Parathyroid adenoma (tissue), 2 donors: ENCODE data around the gene TMEM60.

Experiments
- H2AFZ ChIP-seq: fragments of 300-600 bp; sonication (generic); one replicate; pipeline ENCODE4 v1.7.0; 2017; ENCODE audit warnings: antibody characterized with exemption, mild to moderate bottlenecking
- H3K27ac ChIP-seq: fragments of 300-600 bp; sonication (generic); one replicate; pipeline ENCODE4 v1.7.0; 2017
- H3K27me3 ChIP-seq: fragments of 300-600 bp; sonication (generic); one replicate; pipeline ENCODE4 v1.7.0; 2017; ENCODE audit warnings: low read length; ENCODE audit not compliant: control insufficient read depth, insufficient read depth
- H3K36me3 ChIP-seq: fragments of 300-600 bp; sonication (generic); one replicate; pipeline ENCODE4 v1.7.0; 2017; ENCODE audit warnings: low read length; ENCODE audit not compliant: control insufficient read depth, insufficient read depth
- H3K4me1 ChIP-seq: fragments of 300-600 bp; sonication (generic); one replicate; pipeline ENCODE4 v1.7.0; 2017; ENCODE audit warnings: control low read depth
- H3K4me2 ChIP-seq: fragments of 300-600 bp; sonication (generic); one replicate; pipeline ENCODE4 v1.7.0; 2017; ENCODE audit warnings: low read length
- H3K4me3 ChIP-seq: fragments of 300-600 bp; sonication (generic); one replicate; pipeline ENCODE4 v1.7.0; 2017; ENCODE audit warnings: low read depth, low read length
- H3K79me2 ChIP-seq: fragments of 300-600 bp; sonication (generic); one replicate; pipeline ENCODE4 v1.7.0; 2017; ENCODE audit warnings: control low read depth
- H3K9ac ChIP-seq: fragments of 300-600 bp; sonication (generic); one replicate; pipeline ENCODE4 v1.7.0; 2017; ENCODE audit warnings: mild to moderate bottlenecking
- H3K9me3 ChIP-seq: fragments of 300-600 bp; sonication (generic); one replicate; pipeline ENCODE4 v1.7.0; 2017; ENCODE audit warnings: low read length; ENCODE audit not compliant: control insufficient read depth
- CTCF ChIP-seq: fragments of 300-600 bp; sonication (generic); IDR thresholded peaks from one replicate; pipeline ENCODE4 v1.7.0; 2017; ENCODE audit warnings: antibody characterized with exemption, mild to moderate bottlenecking
- donor health status: primary hyperparathyroidism.

Gene TMEM60

GRCh38 chr7:77746824-77747165 is 51.4 kb downstream of the TMEM60 start:
- H3K4me3 ChIP-seq, result no peak overlapping the region
- H3K79me2 ChIP-seq, result peaks cover 26% of the 10 kb centered on the region
- no peaks in the 10 kb centered on the region for H3K9me3 ChIP-seq
- H2AFZ ChIP-seq, result no peak overlapping the region
- no peak overlapping the region for H3K4me2 ChIP-seq
- H3K27me3 ChIP-seq, result no peaks in the 10 kb centered on the region
- no peak overlapping the region for H3K9ac ChIP-seq
- no peak overlapping the region for H3K27ac ChIP-seq
- no peak for TF ChIP-seq CTCF
- H3K36me3 ChIP-seq, result no peaks in the 10 kb centered on the region
- H3K4me1 ChIP-seq, result no peaks in the 10 kb centered on the region

- Histone ChIP-seq H2AFZ (no peak overlapping the region), H3K4me3 (no peak overlapping the region), H3K9me3 (no peaks in the 10 kb centered on the region), H3K27me3 (no peaks in the 10 kb centered on the region), H3K9ac (no peak overlapping the region), H3K4me2 (no peak overlapping the region), H3K36me3 (no peaks in the 10 kb centered on the region), H3K79me2 (peaks cover 26% of the 10 kb centered on the region), H3K27ac (no peak overlapping the region), H3K4me1 (no peaks in the 10 kb centered on the region)
- no peak for TF ChIP-seq CTCF
Measured at GRCh38 chr7:77746164-77746823, 51.9 kb downstream of the TMEM60 start.

GRCh38 chr7:77745746-77746145 is 52.5 kb downstream of the TMEM60 start:
- Histone ChIP-seq H3K79me2 (peaks cover 26% of the 10 kb centered on the region), H3K4me1 (no peaks in the 10 kb centered on the region), H3K36me3 (no peaks in the 10 kb centered on the region), H3K27me3 (no peaks in the 10 kb centered on the region), H3K9me3 (no peaks in the 10 kb centered on the region), H3K9ac (no peak overlapping the region), H2AFZ (no peak overlapping the region), H3K4me3 (no peak overlapping the region), H3K4me2 (no peak overlapping the region), H3K27ac (no peak overlapping the region)
- no peak for TF ChIP-seq CTCF
